K562 (cell line): ENCODE data around the gene YAF2. TPM values are rescaled to one million over a fixed set of nuclear protein-coding genes. Genes with fewer than 3 reads are reported as not detected.

Experiments used
- CHAMP1 ChIP-seq: fragments of 450-650 bp; IDR thresholded peaks from 2 replicates; pipeline ENCODE4 v1.6.1; 2016; ENCODE audit warnings: mild to moderate bottlenecking
- CHD2 ChIP-seq: IDR thresholded peaks from 2 replicates; pipeline ENCODE4 v1.6.1; 2011; ENCODE audit warnings: low read depth, low read length
- MAFG ChIP-seq: fragments of 450-650 bp; conservative IDR thresholded peaks from 2 replicates; pipeline ENCODE4 v1.6.1; 2016; ENCODE audit warnings: missing genetic modification characterization, missing compliant biosample characterization
- SFPQ ChIP-seq: fragments of 200-400 bp; formaldehyde crosslinking; IDR thresholded peaks from 2 replicates; pipeline ENCODE4 v1.6.1; 2017; ENCODE audit warnings: mild to moderate bottlenecking, low read depth, low read length, moderate library complexity
- SP2 ChIP-seq: IDR thresholded peaks from 2 replicates; pipeline ENCODE4 v1.6.1; 2011; ENCODE audit warnings: mild to moderate bottlenecking, low read depth, low read length, moderate library complexity; ENCODE audit not compliant: poor library complexity, severe bottlenecking; ENCODE audit errors: extremely low read depth
- ZBTB12 ChIP-seq: fragments of 250-450 bp; sonication (Bioruptor Pico); IDR thresholded peaks from 2 replicates; pipeline ENCODE4 v1.4.0; 2020
- ZC3H11A ChIP-seq: IDR thresholded peaks from 2 replicates; pipeline ENCODE4 v1.6.1; 2012; ENCODE audit warnings: low read depth, low read length, improper control_type of control experiment
- ZKSCAN3 ChIP-seq: fragments of 250-450 bp; sonication (Bioruptor Pico); IDR thresholded peaks from 2 replicates; pipeline ENCODE4 v1.4.0; 2020
- ZNF121 ChIP-seq: sonication (generic); formaldehyde crosslinking; conservative IDR thresholded peaks from 2 replicates; pipeline ENCODE4 v1.8.0; 2022; ENCODE audit warnings: missing genetic modification reagents
- ZNF79 ChIP-seq: fragments of 250-450 bp; sonication (Bioruptor Pico); IDR thresholded peaks from 2 replicates; pipeline ENCODE4 v1.4.0; 2020; ENCODE audit warnings: low read depth, mild to moderate bottlenecking, moderate library complexity
- polyA plus RNA-seq, 8 experiments: library from polyadenylated mRNA; depleted of rRNA in 4 of 8; stranded (reverse) in 5 of 8; unstranded in 3 of 8; fragments of >200 nt; fragmentation: Nextera tagmentation in 2 of 8; fragmentation: Illumina TruSeq in 1 of 8; extraction: Ambion mirVana in 2 of 8; extraction: Trizol in 1 of 8; gene quantifications; 2 replicates each; pipeline versions ENCODE4 v1.2.1 to v1.2.3, GENCODE V29; 2011 to 2014; ENCODE audit warnings: inconsistent platforms in 1 of 8, missing spikeins in 1 of 8
- total RNA-seq, 7 experiments: library from RNA; depleted of rRNA in 6 of 7; stranded (reverse); fragments of >200 nt in 6 of 7; fragmentation: Illumina TruSeq in 2 of 7; extraction: Trizol in 2 of 7; gene quantifications; 2 replicates each; pipeline versions ENCODE4 v1.2.1 to v1.2.3, GENCODE V29; 2011 to 2021; ENCODE audit warnings: low replicate concordance in 1 of 7
- TF ChIP-seq, protein P1 (sequence below), 2 experiments: fragments of 450-650 bp; IDR thresholded peaks; 2 replicates each; pipeline ENCODE4 v1.6.1; 2016; ENCODE audit warnings: mild to moderate bottlenecking in 2 of 2, borderline replicate concordance in 1 of 2, low read depth in 1 of 2, moderate library complexity in 1 of 2

YAF2 gene
- total and polyA plus RNA-seq, 9 of the 15 experiments (the other 6 are each of a cell fraction or from before 2014, with no cell fraction given), result 10.6 to 26.4 (median 21.3) TPM

- TF ChIP-seq SFPQ (no peak), CHD2 (no peak; the same call in 1 of the 2 replicates), CHAMP1 (no peak), ZC3H11A (no peak), ZNF79 (CRISPR knock-in tag) (no peak), MAFG (tag) (no peak), ZNF121 (CRISPR knock-in tag) (no peak), SP2 (no peak), ZKSCAN3 (CRISPR knock-in tag) (no peak), ZBTB12 (CRISPR knock-in tag) (no peak)
- TF ChIP-seq, protein P1, sequence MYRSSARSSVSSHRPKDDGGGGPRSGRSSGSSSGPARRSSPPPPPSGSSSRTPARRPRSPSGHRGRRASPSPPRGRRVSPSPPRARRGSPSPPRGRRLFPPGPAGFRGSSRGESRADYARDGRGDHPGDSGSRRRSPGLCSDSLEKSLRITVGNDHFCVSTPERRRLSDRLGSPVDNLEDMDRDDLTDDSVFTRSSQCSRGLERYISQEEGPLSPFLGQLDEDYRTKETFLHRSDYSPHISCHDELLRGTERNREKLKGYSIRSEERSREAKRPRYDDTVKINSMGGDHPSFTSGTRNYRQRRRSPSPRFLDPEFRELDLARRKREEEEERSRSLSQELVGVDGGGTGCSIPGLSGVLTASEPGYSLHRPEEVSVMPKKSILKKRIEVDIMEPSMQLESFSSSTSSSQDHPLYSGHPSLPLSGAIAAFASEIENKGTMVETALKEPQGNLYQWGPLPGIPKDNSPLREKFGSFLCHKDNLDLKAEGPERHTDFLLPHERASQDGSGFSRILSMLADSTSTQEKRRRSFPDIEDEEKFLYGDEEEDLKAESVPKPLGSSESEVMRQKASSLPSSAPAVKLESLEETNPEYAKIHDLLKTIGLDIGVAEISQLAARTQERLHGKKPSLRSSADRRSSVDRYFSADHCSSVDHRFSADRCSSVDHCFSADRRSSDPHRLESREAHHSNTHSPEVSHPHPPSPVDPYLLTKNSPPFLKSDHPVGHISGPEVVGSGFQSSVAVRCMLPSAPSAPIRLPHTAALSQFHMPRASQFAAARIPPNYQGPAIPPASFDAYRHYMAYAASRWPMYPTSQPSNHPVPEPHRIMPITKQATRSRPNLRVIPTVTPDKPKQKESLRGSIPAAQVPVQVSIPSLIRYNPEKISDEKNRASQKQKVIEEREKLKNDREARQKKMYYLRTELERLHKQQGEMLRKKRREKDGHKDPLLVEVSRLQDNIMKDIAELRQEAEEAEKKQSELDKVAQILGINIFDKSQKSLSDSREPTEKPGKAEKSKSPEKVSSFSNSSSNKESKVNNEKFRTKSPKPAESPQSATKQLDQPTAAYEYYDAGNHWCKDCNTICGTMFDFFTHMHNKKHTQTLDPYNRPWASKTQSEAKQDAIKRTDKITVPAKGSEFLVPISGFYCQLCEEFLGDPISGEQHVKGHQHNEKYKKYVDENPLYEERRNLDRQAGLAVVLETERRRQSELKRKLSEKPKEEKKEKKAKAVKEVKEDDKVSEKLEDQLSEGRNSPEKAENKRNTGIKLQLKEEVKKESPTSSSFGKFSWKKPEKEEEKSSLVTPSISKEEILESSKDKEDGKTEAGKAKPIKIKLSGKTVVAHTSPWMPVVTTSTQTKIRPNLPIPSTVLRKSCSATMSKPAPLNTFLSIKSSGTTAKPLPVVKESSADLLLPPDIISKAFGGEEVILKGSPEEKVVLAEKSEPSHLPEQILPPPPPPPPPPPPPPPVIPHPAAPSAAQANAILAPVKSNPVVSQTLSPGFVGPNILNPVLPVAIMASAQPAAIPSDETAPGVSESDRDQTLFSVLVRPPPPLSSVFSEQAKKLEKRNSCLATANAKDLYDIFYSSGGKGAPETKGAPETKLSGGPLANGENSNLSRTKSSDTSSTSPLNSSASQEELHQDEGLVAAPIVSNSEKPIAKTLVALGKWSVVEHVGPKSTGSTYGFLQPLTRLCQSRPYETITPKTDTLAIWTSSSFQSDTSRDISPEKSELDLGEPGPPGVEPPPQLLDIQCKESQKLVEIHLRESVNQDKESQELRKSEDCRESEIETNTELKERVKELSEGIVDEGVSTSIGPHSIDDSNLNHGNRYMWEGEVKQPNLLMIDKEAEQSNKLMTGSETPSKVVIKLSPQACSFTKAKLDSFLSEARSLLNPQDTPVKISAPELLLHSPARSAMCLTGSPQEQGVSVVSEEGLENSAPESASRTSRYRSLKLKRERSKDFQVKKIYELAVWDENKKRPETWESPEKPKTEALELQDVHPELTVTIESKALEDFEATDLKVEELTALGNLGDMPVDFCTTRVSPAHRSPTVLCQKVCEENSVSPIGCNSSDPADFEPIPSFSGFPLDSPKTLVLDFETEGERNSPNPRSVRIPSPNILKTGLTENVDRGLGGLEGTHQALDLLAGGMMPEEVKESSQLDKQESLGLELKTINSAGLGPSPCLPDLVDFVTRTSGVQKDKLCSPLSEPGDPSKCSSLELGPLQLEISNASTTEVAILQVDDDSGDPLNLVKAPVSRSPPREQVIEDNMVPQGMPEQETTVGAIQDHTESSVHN (IDR thresholded peaks at IDR 0.05; ENCODE audit: borderline replicate concordance in 1 of 2, low read depth in 1 of 2), result no peak
These were observed at the start of gene YAF2 (continued) for GRCh38 chr12:42238240-42239140.
